HG03064 (cell line): Measurements from ENCODE around the gene CYP17A1.

Source experiments
- ATAC-seq: cut with Tn5 transposase; IDR thresholded peaks from one replicate; pipeline ENCODE4 v1.9.1; 2021; ENCODE audit warnings: low read depth; ENCODE audit not compliant: unreplicated experiment

CYP17A1 gene

GRCh38 chr10:102811346-102811745 is 25.9 kb downstream of the CYP17A1 start:
- ATAC-seq, result no peak

- no peak for ATAC-seq
Measured at GRCh38 chr10:102808380-102808779, 28.8 kb downstream of the CYP17A1 start.

- ATAC-seq, result no peak
Measured at GRCh38 chr10:102804382-102805055, 32.7 kb downstream of the CYP17A1 start.

DNA sequence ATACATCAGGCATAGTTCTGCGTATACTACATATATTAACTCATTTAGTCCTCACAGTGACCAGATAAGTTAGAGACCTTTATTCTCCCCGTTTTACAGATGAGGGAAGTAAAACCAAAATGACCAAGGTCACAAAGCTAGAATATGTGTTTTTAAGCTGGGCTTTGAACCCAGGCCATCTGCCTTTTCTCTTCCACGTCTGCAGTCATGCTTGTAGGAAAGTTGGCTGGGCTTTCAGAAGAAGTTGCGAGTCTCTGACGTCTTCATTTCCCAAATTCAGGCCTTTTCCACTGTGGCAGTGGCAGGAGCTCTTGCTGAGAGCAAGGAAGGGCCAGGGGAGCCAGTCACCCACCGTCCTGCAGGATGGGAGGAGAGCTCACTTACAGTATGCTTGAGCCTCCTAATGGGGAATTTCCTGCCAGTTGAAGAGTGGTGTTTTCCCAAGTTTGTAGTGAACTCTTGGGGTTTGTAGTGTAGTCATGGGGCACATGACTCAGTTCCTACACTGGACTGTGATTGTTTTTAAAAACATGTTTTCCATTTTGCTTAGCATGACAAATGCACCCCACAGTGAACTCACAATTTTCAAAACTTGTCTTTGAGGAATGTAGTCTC is 34.2 kb downstream of the CYP17A1 start:
- ATAC-seq, result no peak

DNA sequence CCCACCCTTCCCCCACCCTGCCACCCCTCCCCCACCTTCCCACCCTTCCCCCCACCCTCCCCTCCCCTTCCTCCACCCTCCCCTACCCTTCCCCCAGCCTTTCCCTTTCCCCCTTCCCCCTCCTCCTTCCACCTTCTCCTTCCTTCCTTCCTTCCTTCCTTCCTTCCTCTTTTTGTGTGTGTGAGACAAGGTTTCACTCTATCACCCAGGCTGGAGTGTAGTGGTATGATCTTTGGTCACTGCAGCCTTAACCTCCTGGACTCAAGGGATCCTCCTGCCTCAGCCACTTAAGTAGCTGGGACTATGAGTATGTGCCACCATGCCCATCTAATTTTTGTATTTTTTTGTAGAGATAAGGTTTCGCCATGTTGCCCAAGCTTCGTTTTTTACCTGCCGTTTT is 35.2 kb downstream of the CYP17A1 start:
- no peak for ATAC-seq

DNA sequence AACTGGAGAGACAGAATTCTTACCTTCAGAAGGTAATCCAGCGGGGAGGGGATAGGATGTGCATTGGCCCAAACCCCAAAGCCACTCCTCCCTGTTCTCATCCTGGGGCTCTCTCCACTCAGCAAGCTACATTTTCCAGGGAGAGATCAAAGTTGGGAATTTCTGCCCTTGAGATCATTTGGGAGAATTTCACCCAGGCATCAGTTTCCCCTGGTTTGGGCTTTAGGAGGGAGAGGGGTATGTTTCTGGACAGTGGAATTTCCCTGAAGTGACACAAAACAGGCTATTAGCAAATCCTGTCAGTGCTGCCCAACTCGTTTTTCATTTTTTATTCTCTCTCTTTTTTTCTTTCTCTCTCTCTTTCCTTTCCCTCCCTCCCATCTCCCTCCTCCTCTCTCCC is 35.7 kb downstream of the CYP17A1 start:
- no peak for ATAC-seq

DNA sequence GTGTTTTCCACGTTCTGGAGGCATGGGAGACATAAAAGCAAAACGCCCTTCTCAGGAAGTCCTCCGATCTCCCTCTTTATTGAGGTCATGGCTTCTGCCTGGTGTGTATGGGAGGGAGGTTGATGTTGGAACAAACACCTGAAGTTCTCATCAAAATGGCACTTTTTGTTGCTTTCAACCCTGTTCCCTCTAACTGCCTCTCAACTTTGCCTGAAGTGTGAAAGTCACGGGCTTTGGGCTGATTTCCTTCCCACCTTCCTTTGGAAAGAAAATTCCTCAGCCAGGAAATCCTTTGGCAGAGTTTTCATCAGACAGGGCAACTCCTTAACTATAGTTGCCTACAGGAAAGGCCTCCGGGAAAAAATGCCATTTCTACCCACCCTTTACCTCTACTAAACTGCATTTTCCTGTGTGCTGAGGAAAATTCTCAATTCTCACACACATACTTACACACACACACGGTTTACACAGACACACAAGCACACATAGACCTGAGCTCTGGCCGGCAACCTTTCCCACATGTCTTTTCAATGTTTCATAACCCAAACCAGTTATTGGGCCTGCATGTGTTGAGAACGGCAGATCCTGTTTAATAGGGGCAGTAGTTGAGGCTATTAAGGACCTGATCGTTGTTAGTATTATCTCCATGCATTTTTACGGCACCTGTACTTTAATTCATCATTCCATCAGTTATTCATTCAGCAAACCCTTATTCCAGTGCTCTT is 36.4 kb downstream of the CYP17A1 start:
- no peak for ATAC-seq

GRCh38 chr10:102799691-102800471 is 37.3 kb downstream of the CYP17A1 start:
- ATAC-seq, result no peak

DNA sequence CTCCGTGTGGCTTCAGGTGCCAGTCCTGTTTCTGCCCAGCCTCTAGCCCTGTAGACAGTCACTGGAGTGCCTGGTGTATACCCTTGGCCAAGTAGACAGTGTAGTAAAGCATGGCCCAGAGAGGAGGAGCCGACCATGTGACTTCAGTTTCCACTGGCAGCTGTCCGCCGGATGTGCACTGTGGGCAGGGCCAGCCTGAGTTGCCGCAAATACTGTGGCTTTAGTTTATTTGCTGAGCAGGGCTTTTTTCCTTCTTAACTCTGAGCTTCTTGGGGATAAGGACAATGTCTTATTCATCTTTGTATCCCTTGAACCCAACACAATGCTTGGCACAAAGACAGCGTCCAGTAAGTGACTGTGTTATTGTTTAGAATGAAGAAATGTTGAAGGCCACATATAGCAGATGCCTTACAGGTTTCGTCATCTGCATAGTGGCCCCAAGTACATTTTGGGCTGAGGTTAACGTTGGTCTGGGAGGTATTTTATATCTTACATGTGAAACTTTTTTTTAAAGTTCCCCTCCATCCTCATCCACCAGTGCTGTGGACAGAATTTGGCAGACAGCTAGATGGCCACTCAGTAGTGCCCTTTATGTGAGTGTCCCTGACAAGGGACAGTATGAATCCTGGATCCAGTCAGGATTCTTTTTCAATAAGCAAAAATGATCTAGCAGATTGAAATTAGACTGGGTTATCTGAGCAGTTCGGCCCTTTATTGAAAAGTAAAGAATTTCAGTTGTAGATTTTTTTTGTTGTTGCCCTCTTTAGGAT is 40.6 kb downstream of the CYP17A1 start:
- peak; percentile 86 for ATAC-seq

GRCh38 chr10:102795453-102796406 is 41.5 kb downstream of the CYP17A1 start:
- ATAC-seq, result peak; percentile 45

GRCh38 chr10:102791754-102792395 is 45.3 kb downstream of the CYP17A1 start:
- no peak for ATAC-seq

DNA sequence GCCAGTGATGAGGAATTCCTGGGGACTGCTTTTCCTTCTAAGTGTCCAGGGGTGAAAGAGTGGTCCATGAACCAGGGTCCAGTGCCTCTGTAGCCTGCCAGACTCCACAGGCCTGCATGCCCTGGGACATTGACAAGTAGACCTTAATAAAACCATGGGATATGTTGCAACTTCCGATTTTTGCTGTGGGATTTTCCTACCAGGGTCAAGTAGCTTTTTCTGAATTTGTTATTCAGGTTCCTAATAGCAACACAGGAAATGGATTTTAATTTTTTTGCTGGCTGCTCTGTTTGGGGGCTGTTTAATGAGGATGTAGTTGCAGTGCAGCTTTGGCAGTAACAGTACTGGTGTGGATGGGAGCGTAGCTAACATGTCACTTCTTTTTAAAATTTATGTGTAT is 51.4 kb downstream of the CYP17A1 start:
- no peak for ATAC-seq

DNA sequence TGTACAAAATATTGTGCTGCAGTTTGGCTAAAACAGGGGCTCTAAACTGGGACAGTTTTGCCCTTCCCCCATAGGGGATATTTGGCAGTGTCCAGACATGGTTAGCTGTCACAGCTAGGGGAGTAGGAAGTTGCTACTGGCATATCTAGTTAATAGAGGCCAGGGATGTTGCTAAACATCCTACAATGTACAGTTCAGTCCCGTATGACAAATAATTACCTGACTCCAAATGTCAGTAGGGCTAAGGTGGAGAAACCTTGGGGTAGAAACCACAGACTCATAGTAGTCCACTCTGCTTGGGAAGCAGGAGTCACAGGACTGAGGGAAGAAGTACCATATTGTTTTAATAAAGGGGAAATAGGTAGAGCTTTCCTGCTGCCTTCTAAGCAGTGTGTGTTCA is 53.6 kb downstream of the CYP17A1 start:
- no peak for ATAC-seq

GRCh38 chr10:102782673-102783551 is 54.3 kb downstream of the CYP17A1 start:
- no peak for ATAC-seq

DNA sequence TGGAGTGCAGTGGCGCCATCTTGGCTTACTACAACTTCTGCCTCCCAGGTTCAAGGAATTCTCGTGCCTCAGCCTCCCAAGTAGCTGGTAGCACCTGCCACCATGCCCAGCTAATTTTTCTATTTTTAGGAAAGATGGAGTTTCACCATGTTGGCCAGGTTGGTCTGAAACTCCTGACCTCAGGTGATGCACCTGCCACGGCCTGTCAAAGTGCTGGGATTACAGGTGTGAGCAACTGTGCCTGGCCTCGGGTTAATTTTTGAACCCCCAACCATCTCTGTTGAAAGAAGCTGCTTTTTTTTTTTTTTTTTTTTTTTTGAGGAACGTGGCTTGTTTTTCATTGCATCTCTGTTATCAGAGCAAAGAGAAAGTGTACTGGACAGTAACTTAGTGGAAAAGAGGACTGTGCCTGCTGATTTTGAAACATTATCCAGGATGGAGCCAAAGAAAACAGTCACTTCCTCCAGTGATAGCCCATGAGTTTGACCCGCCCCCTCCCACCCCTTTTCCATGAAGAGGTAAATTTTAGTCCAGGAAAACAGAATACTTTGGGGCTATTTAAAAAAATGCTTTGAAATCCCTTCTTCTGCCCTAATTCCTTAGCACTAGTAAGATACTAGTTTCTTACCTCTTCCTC is 55.2 kb downstream of the CYP17A1 start:
- no peak for ATAC-seq

- no peak for ATAC-seq
Measured at GRCh38 chr10:102781090-102781920, 55.9 kb downstream of the CYP17A1 start.
